OCI-M2 (cell line): ENCODE data around the gene AGPAT4.
"Not testable (repeated sequence)": the region's sequence is repeated elsewhere in the genome, so short reads cannot be mapped to it uniquely, and the experiment has no call there.

Source experiments
- DNase-seq: peaks from one replicate; lab custom pipeline; 2025; ENCODE audit not compliant: unreplicated experiment; lab: John Stamatoyannopoulos, UW

Gene AGPAT4

GRCh38 chr6:161228921-161229591, 44.8 kb downstream of the AGPAT4 start:
- no peak for DNase-seq

GRCh38 chr6:161228096-161228495, 45.8 kb downstream of the AGPAT4 start:
- no peak for DNase-seq

DNA sequence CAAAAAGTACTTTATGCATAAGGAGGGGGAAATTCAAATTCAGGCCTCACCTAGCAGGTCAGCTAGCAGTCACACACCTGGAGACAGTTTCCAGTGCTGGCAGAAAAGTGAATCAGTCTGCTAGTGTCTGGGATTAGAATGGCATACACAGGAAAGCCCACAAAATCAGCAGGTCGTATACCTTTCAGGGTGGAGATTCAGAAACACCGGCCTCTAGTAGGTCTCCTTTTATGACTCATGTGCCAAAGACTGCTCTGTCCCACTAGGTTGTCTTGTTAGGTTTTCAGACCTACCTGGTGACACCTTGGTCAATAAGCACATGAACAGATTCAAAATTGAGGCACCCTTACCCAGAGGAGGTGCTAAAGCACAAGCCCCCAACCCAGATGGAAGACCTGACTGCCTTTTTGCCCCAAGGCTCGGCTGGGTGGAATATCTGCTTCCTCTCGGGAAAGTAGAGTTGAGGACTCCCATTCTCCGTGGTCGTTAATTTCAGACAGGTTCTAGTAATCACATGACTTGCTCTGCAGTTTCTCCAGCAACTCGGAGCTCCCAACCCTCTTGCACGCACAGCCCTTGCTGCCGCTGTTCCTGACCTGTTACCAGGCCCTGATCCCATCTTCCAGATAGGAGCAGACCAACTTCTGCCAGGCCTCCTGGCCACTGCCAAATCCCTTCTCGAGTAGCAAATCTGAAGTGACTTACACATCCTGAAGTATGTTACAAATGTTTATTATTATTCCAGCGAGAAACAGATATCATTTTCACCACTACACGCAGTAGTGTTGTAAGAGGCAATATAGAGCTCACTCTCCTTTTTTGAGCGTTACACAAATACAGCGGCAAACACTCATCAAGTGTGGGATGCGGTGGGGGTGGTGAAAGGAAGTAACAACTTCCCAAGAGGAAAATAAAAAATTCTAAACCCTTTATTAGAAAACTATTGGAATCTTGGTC, 46.6 kb downstream of the AGPAT4 start:
- no peak for DNase-seq

DNA sequence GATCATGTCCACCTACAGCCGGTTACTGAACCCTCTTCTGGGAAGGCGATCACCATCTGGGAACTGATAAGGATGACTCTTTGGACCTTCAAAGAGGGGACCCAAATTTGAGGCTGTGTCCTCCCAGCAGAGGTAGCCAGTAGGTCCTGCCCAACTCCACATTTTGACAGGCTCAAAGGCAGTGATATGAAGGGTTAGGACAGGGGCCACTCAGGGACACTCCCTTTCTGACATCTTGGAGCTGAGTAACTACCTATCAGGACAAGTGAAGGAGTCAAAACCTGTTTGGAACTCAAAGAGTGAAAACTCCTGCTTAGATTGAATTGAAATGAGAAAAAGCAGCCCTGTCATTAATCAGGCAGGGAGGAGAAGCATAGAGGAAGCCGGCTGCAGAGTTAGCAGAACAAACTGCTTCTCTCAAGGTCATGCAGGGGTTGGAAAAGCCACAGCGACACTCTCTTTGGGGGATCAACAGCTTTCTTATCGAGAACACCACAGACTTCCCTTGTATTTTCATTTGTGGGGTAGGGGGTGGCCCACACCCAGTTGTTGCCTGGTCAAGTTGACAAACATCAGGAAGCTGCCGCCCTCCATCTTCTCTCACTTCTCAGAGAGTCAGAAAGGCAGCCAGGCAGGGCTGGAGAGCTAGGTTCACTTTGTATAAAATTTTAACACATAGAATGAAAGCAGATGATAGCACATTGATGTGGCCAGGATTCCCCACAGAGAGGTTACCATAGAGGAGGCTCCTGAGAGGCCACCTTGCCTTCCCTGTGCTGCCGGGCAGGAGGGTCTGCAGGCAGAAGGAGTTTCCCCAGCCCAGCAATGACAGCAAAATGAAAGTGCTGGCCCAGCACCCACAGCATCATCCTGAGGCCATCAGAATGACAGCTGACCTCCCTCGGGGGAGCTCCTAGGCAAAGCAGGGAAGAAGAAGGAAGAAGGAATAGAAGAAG, 47.6 kb downstream of the AGPAT4 start:
- peak; percentile 62 for DNase-seq

DNA sequence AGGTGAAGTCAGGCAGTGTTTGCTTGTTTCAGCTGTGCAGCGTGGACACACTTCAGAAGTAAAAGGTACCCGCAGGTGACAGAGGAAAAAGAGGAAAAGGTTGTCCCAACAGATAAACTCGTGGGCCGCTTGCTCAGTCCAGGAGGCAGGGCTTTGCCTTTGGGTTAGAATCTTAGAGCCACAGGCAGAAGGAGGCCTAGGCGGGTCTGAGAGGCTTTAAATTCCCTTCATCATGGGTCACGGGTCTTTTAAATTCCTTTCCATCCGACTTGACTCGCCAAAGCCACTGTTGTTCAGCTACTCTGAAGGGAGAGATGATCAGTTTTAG, 48.2 kb downstream of the AGPAT4 start:
- no peak for DNase-seq

GRCh38 chr6:161224951-161225680, 48.7 kb downstream of the AGPAT4 start:
- not testable (repeated sequence) for DNase-seq

DNA sequence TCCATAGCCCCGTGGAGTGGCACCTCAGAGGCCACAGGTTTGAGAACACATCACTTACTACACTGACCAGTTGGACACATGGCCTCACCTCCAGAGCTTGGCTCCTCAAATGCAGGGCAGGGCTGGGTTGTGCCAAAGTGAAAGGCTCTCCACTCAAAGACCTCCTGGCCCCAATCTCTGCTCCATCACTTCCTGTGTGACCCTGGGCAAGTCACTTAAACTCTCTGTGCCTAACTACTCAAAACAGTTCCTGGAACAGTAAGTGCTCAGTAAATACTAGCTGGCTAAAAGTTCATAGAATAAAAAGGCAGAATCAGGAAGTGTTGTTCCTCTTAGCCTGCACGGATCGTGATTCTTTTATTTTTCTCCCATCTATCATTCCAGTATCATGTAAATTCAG, 50.2 kb downstream of the AGPAT4 start:
- no peak for DNase-seq

DNA sequence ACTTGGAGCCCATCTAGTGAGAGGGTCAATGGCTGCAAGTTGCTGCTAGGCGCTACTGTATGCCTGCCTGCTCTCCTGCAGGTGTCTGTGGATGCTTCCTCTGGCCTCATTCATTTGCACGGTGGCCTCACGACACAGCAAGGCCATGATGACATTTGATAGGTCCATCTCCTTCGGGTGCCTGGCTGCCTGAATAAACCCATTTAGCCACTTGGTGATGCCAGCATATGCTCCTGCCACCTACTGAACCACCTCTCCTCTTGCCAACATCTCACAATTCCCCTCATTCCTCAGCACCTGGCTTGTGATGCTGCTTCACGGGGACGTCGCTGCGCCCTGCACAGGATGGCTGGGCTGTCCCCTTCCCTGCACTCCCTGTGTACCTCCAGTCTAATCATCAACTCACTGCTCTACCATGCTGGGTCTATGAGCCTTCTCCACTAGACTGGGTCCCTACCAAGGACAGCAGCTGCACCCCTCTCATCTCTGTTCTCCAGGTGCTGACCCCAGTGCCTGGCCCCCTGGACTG, 51.1 kb downstream of the AGPAT4 start:
- no peak for DNase-seq

DNA sequence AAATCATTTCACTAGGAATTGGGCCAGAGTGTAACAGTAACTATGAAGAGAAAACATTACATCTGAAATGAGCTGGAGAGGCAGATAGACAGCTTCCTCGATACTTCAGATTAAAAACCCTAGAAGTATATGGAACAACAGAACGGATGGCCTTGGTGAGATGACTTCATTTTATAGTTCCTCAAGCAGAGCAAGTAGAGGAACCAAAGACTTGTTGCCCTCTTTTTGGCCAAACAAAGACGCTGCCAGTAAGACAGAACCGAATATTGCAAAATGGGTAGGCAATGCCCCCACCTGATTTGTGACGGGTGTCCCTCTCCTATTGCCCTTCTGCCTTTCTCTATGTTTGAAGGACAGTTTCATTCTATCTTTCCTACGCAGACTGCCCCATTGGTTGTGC, 53.5 kb downstream of the AGPAT4 start:
- no peak for DNase-seq

- DNase-seq: no peak
Observed at GRCh38 chr6:161219680-161220079, 54.2 kb downstream of the AGPAT4 start.

- DNase-seq: no peak
Observed at GRCh38 chr6:161218222-161218621, 55.6 kb downstream of the AGPAT4 start.

DNA sequence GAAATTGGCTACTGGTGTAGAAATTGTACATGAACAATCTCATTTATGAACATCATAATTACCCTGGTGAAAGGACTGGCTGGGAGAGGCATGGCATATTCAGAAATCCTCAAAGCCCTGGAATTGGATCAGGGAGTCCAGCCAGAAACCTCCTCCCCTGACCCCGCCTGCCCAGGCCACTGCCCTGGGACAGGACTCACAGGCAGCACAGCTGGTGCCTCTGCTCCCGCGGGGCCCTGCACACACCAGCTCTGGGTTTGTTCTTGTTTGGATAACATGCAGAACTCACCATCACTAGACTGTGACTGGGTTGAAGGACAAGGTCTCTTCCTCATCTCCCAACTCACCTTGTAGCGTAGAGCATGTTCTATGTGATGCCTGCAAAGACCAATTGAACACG, 56.2 kb downstream of the AGPAT4 start:
- DNase-seq: no peak

- DNase-seq: no peak
Observed at GRCh38 chr6:161216616-161217205, 57.1 kb downstream of the AGPAT4 start.

GRCh38 chr6:161215876-161216615, 57.8 kb downstream of the AGPAT4 start:
- DNase-seq: no peak

DNA sequence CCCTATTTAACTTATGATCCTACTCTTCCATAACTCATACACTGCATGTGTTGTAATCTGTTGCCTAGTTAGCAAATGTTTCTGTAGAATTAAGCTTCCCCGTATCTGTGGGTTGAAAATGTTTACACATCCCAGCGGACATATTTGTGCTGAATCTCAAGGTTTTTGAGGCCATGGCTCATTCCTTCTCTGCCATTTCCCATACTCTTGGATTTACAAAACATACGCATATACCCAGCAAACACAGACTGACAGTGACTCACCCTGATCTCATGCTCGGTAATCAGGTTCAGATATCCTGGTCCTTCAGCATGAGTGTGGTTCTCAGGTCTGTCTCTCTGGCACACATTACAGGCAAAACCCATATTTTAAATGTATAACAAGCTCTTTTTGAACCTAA, 58.7 kb downstream of the AGPAT4 start:
- no peak for DNase-seq

GRCh38 chr6:161214722-161215121, 59.1 kb downstream of the AGPAT4 start:
- DNase-seq: no peak

GRCh38 chr6:161212902-161213301, 61.0 kb downstream of the AGPAT4 start:
- no peak for DNase-seq

GRCh38 chr6:161211380-161212035, 62.4 kb downstream of the AGPAT4 start:
- DNase-seq: no peak

DNA sequence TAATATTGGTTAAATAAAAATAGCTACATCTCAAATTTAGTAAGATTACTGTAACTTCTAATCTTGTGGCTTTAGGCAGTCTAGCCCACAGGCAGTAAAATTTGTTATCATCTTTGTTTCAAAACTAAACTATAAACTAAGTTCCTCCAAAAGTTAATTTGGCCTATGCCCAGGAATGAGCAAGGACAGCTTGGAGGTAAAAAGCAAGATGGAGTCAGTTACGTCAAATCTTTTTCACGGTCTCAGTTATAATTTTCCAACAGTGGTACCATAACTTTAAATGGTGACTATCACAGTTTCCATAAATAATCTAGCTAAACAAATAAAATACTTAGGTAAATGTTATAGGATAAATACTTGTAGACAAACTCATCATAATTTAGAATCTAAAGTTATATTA, 63.0 kb downstream of the AGPAT4 start:
- DNase-seq: no peak
